HepG2 (cell line): ENCODE measurements around the gene ANKZF1. TPM values are rescaled to one million over a fixed set of nuclear protein-coding genes. Genes with fewer than 3 reads are reported as not detected.

ENCODE experiments used
- AGO1 ChIP-seq: fragments of 200-400 bp; formaldehyde crosslinking; IDR thresholded peaks from 2 replicates; pipeline ENCODE4 v1.6.1; 2017; ENCODE audit warnings: mild to moderate bottlenecking, low read depth, low read length, moderate library complexity; ENCODE audit not compliant: poor library complexity, severe bottlenecking
- AKNA ChIP-seq: sonication (generic); formaldehyde crosslinking; IDR thresholded peaks from 2 replicates; pipeline ENCODE4 v1.4.0; 2020; ENCODE audit warnings: missing genetic modification reagents, borderline replicate concordance
- BRF2 ChIP-seq: sonication (generic); formaldehyde crosslinking; IDR thresholded peaks from 2 replicates; pipeline ENCODE4 v1.8.1; 2022; ENCODE audit warnings: mild to moderate bottlenecking, missing genetic modification reagents
- CENPBD1 ChIP-seq: sonication (generic); formaldehyde crosslinking; IDR thresholded peaks from 2 replicates; pipeline ENCODE4 v1.8.0; 2022; ENCODE audit warnings: missing genetic modification reagents, low read depth, mild to moderate bottlenecking, borderline replicate concordance
- CENPT ChIP-seq: sonication (generic); formaldehyde crosslinking; IDR thresholded peaks from 2 replicates; pipeline ENCODE4 v1.8.0; 2022; ENCODE audit warnings: low read depth, mild to moderate bottlenecking, moderate library complexity, missing genetic modification reagents
- CENPX ChIP-seq: sonication (generic); formaldehyde crosslinking; IDR thresholded peaks from 2 replicates; pipeline ENCODE4 v1.9.0; 2021; ENCODE audit warnings: mild to moderate bottlenecking, missing genetic modification reagents, moderate library complexity
- CHCHD3 ChIP-seq: sonication (generic); formaldehyde crosslinking; IDR thresholded peaks from 2 replicates; pipeline ENCODE4 v1.8.0; 2022; ENCODE audit warnings: mild to moderate bottlenecking, missing genetic modification reagents, moderate library complexity
- CSRNP2 ChIP-seq: sonication (generic); formaldehyde crosslinking; conservative IDR thresholded peaks from 2 replicates; pipeline ENCODE4 v1.8.0; 2022; ENCODE audit warnings: low read depth, missing genetic modification reagents
- GATA4 ChIP-seq: sonication (generic); IDR thresholded peaks from 2 replicates; pipeline ENCODE4 v1.6.1; 2016; ENCODE audit warnings: antibody characterized with exemption, low read depth, borderline replicate concordance
- KDM1A ChIP-seq: IDR thresholded peaks from 2 replicates; pipeline ENCODE4 v1.6.1; 2016; ENCODE audit warnings: missing compliant biosample characterization
- MAX ChIP-seq: IDR thresholded peaks from 2 replicates; pipeline ENCODE4 v1.6.1; 2012; ENCODE audit warnings: inconsistent platforms
- MTA1 ChIP-seq: sonication (generic); formaldehyde crosslinking; IDR thresholded peaks from 2 replicates; pipeline ENCODE4 v1.4.0; 2020; ENCODE audit warnings: missing genetic modification reagents, mild to moderate bottlenecking, borderline replicate concordance
- SOX6 ChIP-seq, 2 experiments: fragments of 450-650 bp in 1 of 2; sonication (generic) in 1 of 2; formaldehyde crosslinking in 1 of 2; IDR thresholded peaks; 2 replicates each; pipeline versions ENCODE4 v1.4.0 to v1.6.1; 2017 to 2020; ENCODE audit warnings: antibody characterized with exemption in 1 of 2, mild to moderate bottlenecking in 1 of 2, missing genetic modification reagents in 1 of 2
- TBP ChIP-seq: sonication (generic); formaldehyde crosslinking; IDR thresholded peaks from 2 replicates; pipeline ENCODE4 v1.5.0; 2020; ENCODE audit warnings: missing genetic modification reagents
- TSC22D2 ChIP-seq: sonication (generic); formaldehyde crosslinking; IDR thresholded peaks from 2 replicates; pipeline ENCODE4 v1.5.1; 2020; ENCODE audit warnings: missing genetic modification reagents, mild to moderate bottlenecking, borderline replicate concordance
- ZMAT5 ChIP-seq: sonication (generic); formaldehyde crosslinking; IDR thresholded peaks from 2 replicates; pipeline ENCODE4 v1.5.0; 2020; ENCODE audit warnings: mild to moderate bottlenecking, low read depth, missing genetic modification reagents, borderline replicate concordance
- ZNF253 ChIP-seq: sonication (generic); formaldehyde crosslinking; IDR thresholded peaks from 2 replicates; pipeline ENCODE4 v1.8.0; 2022; ENCODE audit warnings: mild to moderate bottlenecking, missing genetic modification reagents, borderline replicate concordance
- ZNF44 ChIP-seq: sonication (generic); formaldehyde crosslinking; IDR thresholded peaks from 2 replicates; pipeline ENCODE4 v1.5.1; 2020; ENCODE audit warnings: mild to moderate bottlenecking, missing genetic modification reagents
- polyA plus RNA-seq, 8 experiments: library from polyadenylated mRNA; depleted of rRNA in 3 of 8; stranded (reverse) in 7 of 8; unstranded in 1 of 8; fragments of >200 nt; fragmentation: Illumina TruSeq in 4 of 8; extraction: Trizol in 4 of 8; gene quantifications; 2 replicates each; pipeline versions ENCODE4 v1.2.1 to v1.2.3, GENCODE V29; 2011 to 2016; ENCODE audit warnings: low read depth in 4 of 8, missing spikeins in 1 of 8, mixed read lengths in 1 of 8; ENCODE audit not compliant: insufficient read depth in 1 of 8
- total RNA-seq, 5 experiments: library from RNA; depleted of rRNA; stranded (reverse); fragments of >200 nt; fragmentation: Illumina TruSeq; extraction: Trizol; gene quantifications; 2 replicates each; pipeline ENCODE4 v1.2.3, GENCODE V29; 2016; ENCODE audit warnings: low read depth in 1 of 5

The ANKZF1 gene
- total and polyA plus RNA-seq, 2 of the 13 experiments (the other 11 are each of a cell fraction or from before 2014, with no cell fraction given) = 25.3 to 128 TPM

GRCh38 chr2:219218732-219219701, 10.6 kb upstream of the ANKZF1 start, which contains the start of gene ABCB6 (continued):
- TF ChIP-seq AKNA = 0 out of 2 replicates have a peak, but pooled peaks have one; percentile 11
- 0 out of 2 replicates have a peak, but pooled peaks have one; percentile 70 for TF ChIP-seq CENPBD1 (CRISPR knock-in tag)
- TF ChIP-seq KDM1A (CRISPR knock-in tag) = no peak; the same call in 1 of the 2 replicates
- TF ChIP-seq GATA4 = peak; percentile 73; the same call in 1 of the 2 replicates
- no peak for TF ChIP-seq ZNF253 (CRISPR knock-in tag)
- TF ChIP-seq ZNF44 (CRISPR knock-in tag) = peak; percentile 77; the same call in 1 of the 2 replicates
- peak; percentile 78 for TF ChIP-seq CENPT (CRISPR knock-in tag)
- no peak for TF ChIP-seq CENPX
- TF ChIP-seq BRF2 (CRISPR knock-in tag) = peak; percentile 97
- TF ChIP-seq ZMAT5 (CRISPR knock-in tag) = no peak
- TF ChIP-seq CHCHD3 (CRISPR knock-in tag) = peak; percentile 96
- TF ChIP-seq CSRNP2 (CRISPR knock-in tag) = no peak
- no peak for TF ChIP-seq SOX6 (IDR thresholded peaks at IDR 0.05)
- peak; percentile 78 for TF ChIP-seq SOX6 (CRISPR knock-in tag; IDR thresholded peaks at IDR 0.05)
- TF ChIP-seq TSC22D2 (CRISPR knock-in tag) = peak; percentile 84; the same call in 1 of the 2 replicates
- TF ChIP-seq MTA1 = peak; percentile 96; the same call in 1 of the 2 replicates
- peak; percentile 95 for TF ChIP-seq MAX
- no peak; the same call in 1 of the 2 replicates for TF ChIP-seq TBP (CRISPR knock-in tag)
- peak; percentile 97 for TF ChIP-seq AGO1
